ENCODE results near the gene HACD1.

The HACD1 gene

DNA sequence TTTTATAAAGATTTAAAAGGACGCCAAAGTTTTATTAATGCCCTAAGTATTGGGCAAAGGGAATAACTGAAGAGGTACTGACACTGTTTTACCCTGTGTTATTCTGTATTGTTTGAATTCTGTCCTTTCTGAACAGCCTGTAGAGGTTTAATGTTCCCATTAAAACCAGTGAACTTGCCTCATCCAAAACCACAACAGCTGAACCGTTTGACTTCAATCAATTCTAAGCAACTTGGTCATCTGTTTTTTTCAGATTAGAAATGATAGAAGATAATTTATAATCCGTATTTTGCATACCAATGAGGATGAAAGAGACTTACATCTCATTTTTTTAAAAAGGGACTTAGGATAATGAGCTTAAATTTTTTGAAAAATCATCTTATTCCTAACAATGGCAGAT, 40.4 kb downstream of the HACD1 start:
- no peak for DNase-seq

DNA sequence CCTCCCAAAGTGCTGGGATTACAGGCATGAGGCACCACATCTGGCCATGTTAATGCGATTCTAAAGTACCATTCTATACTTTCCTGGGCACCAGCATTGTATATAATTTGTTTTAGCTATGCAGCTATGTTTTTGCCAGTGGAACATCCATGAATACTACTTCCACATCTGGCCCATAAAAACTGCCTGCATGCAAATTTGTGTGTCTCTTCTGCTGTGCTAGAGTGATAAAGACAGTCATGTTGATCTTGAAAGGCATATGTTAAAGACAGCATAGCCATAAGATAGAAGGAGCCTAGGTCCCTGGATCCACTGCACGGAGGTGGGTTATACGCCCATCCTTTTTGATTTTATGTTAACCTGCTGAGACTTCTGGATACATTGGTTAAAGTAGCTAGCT, 52.3 kb downstream of the HACD1 start:
- DNase-seq = no peak

DNA sequence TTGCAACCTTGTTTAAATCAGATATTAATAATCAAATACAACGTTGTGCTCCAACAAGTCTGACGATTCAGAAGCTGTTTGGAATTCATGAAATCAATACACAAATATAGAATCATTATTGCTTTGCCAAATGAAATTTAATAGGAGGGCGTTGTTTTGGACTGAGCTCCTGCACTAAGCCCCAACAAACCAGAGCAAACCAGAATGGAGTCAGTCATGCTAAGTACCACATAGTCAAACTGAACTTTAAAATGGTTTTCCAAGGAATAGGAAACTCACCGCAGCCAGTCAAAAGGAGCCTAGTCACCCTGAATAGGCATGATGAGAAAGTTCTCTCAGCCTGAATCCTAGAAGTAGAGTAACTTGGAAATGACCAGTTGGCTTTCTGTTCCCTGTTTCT, 53.7 kb downstream of the HACD1 start:
- no peak for DNase-seq

DNA sequence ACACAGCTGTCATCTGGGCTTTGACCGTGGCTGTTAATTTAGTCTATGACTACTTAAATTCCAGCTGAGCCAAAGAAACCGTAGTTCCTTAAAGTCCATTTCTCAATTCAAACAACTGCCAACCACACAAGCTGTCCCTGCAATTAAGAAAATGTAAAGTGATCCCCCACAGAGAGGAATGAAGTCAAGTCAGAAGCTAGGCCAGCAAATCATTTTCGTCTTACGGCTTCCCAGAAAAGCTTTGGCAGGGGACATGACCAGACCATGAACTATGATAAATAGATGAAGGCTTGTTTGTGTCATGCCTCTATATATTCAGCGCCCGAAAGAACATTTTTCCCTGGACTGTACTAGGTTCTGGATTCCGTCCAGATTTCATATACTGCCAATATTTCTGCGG, 54.6 kb downstream of the HACD1 start:
- DNase-seq = no peak

DNA sequence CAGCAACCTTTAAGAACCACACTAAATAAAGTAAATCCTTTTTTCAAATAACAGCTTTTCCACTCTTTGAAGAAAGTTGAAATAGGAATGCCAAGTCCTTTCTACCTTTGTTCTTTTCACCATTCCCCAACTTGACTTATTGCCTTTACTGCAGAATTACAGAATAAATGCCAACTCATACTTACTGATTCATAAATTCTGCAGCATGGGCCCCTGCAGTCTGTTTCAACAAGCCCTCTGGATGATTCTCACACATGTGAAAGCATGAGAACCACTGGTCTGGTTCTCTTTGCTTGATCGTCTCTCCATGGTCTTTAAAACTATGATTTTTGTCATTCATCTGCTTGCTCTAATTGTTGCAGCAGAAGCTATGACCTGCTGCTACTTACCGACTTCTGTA, 56.1 kb downstream of the HACD1 start:
- no peak for DNase-seq

DNA sequence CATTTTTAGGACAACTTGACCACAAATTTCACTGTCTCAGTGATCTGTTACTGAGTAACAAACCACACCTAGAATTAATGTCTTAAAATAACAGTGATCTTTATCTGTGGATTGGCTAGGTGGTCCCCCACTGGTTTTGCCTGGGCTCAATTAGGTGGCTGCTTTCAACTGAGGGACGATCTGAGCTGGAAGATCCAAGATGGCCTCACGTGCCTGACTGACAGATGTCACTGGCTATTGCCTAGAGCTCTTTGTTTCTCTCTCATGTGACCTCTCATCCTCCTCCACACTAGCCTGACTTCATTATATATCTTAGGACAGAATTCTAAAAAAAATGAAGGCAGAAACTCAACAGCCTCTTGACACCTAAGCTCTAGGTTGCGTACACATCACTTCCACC, 59.7 kb downstream of the HACD1 start:
- DNase-seq = no peak

DNA sequence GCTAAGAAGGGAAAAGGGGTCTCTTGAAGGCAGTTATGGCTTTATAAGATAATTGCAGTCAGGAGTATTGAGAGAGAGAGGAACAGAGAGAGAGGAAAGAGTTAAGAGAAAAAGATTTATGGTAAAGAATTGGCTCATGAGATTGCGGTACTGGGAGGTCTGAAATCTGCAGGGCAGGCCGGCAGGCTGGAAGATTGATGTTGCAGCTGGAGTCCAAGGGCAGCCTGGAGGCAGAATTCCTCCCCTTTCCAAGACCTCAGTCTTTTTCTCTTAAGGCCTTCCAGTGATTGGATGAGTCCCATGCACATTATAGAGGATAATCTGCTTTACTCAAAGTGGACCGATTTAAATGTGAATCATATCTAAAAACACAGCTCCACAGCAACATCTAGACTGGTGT, 68.4 kb downstream of the HACD1 start:
- DNase-seq = no peak

DNA sequence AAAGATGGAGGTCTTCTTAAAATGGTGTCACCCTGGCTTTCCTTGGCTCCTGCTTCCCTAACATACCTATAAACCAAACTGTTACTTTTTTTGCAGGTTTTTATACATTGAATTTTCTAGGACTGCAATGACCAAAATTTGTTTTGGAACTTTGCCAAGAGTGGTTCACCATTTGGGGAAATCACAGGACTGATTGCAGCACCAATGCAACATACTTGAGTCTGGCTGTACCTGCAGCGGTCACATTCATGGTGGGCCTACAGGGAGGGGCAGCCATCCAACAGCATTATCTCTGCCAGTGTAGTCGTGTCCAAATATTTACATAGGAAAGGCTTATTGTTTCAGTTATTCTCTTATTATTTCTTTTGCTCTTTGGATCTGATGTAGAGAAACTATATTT, 69.0 kb downstream of the HACD1 start:
- no peak for DNase-seq

DNA sequence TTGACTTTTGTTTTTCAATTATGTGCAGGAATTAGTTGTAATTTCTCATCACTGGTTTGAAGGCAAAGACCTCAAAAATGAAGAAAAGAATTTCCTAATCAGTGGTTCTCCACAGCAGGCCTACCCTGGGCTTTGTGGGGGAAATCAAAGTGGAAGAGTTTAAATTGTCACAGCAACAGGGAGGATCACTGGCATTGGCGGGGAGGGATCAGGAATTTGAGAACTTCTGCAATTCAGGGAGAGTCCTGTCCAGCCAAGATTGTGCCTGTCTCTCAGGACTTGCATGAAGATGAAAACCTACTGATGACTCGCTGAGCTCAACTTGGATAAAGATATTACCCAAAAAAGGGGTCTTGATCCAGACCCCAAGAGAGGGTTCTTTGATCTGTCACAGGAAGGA, 70.1 kb downstream of the HACD1 start:
- DNase-seq = no peak

DNA sequence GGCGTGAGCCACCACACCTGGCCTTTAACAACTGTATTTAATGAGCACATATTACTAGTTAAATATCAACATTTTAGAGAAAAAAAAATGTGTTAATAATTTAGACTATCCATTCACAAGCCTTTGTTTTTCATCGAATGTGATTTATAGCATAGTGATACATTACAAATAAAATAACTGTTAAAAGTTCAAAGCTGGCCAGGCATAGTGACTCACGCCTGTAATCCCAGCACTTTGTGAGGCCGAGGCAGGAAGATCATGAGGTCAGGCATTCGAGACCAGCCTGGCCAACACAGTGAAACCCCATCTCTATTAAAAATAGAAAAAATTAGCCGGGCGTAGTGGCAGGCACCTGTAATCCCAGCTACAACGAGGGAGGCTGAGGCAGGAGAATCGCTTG, 72.7 kb downstream of the HACD1 start:
- no peak for DNase-seq

Data from midbrain (tissue), 1 donor.